Measurements from ENCODE around the gene MUC12.

Gene MUC12

DNA sequence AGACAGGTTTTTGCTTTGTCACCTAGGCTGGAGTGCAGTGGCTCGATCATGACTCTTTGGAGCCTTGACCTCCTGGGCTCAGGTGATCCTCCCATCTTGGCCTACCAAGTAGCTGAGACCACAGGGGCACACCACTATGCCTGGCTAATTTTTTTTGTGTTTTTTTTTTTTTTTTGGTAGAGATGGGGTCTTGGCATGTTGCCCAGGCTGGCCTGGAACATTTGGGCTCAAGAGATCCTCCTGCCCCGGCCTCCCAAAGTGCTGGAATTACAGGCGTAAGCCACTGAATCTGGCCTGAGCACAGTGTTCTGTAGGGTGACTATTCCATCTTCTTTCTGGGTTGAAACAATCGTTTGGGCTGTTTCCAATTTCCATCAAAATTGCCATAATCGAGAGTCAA, 21.6 kb upstream of the MUC12 start:
- Histone ChIP-seq H3K27me3 (ENCODE audit: insufficient read depth, low read depth, severe bottlenecking) (peaks cover 75% of the 10 kb centered on the region), H3K4me3 (ENCODE audit: low read depth, low read length) (no peak overlapping the region), H3K27ac (no peak overlapping the region), H3K36me3 (no peaks in the 10 kb centered on the region), H3K9me3 (ENCODE audit: severe bottlenecking) (no peaks in the 10 kb centered on the region)
- no peak for DNase-seq
- TF ChIP-seq, protein P1, sequence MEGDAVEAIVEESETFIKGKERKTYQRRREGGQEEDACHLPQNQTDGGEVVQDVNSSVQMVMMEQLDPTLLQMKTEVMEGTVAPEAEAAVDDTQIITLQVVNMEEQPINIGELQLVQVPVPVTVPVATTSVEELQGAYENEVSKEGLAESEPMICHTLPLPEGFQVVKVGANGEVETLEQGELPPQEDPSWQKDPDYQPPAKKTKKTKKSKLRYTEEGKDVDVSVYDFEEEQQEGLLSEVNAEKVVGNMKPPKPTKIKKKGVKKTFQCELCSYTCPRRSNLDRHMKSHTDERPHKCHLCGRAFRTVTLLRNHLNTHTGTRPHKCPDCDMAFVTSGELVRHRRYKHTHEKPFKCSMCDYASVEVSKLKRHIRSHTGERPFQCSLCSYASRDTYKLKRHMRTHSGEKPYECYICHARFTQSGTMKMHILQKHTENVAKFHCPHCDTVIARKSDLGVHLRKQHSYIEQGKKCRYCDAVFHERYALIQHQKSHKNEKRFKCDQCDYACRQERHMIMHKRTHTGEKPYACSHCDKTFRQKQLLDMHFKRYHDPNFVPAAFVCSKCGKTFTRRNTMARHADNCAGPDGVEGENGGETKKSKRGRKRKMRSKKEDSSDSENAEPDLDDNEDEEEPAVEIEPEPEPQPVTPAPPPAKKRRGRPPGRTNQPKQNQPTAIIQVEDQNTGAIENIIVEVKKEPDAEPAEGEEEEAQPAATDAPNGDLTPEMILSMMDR (IDR thresholded peaks at IDR 0.05; ENCODE audit: low read depth, low read length), result no peak

DNA sequence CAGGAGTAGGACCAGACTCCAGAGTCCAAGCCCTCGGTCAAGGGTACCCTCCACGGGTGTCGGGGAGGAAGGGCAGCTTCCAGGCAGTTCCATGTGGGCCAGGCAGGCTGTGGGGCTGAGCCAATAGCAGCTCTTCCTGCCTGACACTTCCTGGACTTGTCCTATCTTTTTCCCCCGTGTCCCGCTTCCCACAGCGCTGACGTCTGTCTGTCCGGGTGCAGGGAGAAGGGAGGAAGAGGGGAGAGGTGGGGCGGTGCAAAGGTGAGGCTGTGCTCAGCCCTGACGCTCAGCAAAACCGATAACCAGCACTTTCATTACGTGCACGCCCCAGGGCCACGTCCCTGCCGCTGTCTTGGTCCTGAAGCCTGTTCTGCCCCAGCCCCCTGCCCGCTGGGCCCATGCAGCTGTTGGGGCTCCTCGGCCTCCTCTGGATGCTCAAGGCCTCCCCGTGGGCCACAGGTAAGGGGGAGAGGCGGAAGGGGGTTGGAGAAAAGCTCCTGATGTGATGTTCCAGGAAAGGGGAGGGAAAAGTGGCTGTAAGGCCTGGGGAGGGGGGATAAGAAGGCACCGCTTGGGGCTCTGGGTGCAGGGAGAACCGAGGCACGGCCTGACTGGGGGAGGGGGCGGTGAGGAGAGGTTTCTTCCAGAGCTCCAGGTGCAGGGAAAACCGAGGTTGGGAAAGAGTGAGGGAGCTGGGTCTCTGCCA, 20.0 kb upstream of the MUC12 start, which contains the start of gene MUC3A:
MUC3A (plus strand) TSS at position 308 of the 706 bp plus-strand sequence; CDS start at position 399, 91 bp downstream.
- no peak within 1 kb of the TSS for H3K27ac ChIP-seq
- no peak for DNase-seq
- no peaks in the 10 kb centered on the region for H3K36me3 ChIP-seq
- TF ChIP-seq, protein P1 (IDR thresholded peaks at IDR 0.05; ENCODE audit: low read depth, low read length), result no peak
- H3K4me3 ChIP-seq (ENCODE audit: low read depth, low read length), result no peak within 1 kb of the TSS
- peaks cover 72% of the 10 kb centered on the region for H3K27me3 ChIP-seq (ENCODE audit: insufficient read depth, low read depth, severe bottlenecking)
- no peaks in the 10 kb centered on the region for H3K9me3 ChIP-seq (ENCODE audit: severe bottlenecking)

DNA sequence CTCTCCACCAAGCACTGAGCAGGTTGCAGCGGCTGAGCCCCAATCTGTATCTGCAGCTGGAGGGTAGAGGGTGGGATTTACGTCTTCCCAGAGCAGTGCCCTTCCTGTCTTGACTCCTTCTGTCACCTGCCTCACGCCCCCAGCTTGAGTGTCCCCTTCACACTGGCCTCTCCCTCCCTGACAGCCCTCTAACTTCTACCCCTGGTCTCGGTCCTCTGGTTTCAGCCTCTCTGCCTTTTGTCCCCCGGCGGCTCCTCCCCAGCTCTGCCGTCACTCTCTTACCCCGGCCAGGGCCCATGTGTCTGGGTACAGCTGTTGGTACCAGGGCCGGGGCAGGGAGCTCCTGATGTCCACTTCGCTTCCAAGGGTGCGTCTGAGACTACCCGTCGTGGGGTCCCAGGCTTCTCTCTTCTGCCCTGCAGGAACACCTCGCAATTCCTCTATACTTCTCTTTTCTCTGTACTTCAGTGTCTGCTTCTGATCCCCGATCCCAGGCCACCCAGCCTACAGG, 19.4 kb upstream of the MUC12 start:
- Histone ChIP-seq H3K27ac (no peak overlapping the region), H3K4me3 (ENCODE audit: low read depth, low read length) (no peak overlapping the region), H3K27me3 (ENCODE audit: insufficient read depth, low read depth, severe bottlenecking) (peaks cover 72% of the 10 kb centered on the region), H3K36me3 (no peaks in the 10 kb centered on the region), H3K9me3 (ENCODE audit: severe bottlenecking) (no peaks in the 10 kb centered on the region)
- DNase-seq, result no peak
- TF ChIP-seq, protein P1 (IDR thresholded peaks at IDR 0.05; ENCODE audit: low read depth, low read length), result no peak

DNA sequence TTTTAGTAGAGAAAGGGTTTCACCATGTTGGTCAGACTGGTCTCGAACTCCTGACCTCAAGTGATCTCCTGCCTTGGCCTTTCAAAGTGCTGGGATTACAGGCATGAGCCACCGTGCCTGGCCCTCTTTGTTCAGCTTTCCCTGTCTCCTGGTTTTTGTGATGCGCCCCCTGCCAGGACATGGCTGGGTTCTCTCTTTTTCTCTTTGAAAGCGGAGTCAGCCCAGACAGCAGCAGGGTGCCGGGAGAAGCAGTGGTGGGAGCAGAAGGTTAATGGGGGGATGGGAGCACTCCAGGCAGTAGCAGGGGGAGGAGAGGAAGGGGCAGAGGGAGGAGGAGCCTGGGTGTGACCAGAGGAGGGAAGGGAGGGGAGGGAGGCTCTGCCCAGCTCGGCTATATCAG, 18.2 kb upstream of the MUC12 start:
- H3K4me3 ChIP-seq (ENCODE audit: low read depth, low read length), result no peak overlapping the region
- DNase-seq, result no peak
- no peak overlapping the region for H3K27ac ChIP-seq
- TF ChIP-seq, protein P1 (IDR thresholded peaks at IDR 0.05; ENCODE audit: low read depth, low read length), result no peak
- H3K27me3 ChIP-seq (ENCODE audit: insufficient read depth, low read depth, severe bottlenecking), result peaks cover 65% of the 10 kb centered on the region
- H3K36me3 ChIP-seq, result no peaks in the 10 kb centered on the region
- H3K9me3 ChIP-seq (ENCODE audit: severe bottlenecking), result no peaks in the 10 kb centered on the region

DNA sequence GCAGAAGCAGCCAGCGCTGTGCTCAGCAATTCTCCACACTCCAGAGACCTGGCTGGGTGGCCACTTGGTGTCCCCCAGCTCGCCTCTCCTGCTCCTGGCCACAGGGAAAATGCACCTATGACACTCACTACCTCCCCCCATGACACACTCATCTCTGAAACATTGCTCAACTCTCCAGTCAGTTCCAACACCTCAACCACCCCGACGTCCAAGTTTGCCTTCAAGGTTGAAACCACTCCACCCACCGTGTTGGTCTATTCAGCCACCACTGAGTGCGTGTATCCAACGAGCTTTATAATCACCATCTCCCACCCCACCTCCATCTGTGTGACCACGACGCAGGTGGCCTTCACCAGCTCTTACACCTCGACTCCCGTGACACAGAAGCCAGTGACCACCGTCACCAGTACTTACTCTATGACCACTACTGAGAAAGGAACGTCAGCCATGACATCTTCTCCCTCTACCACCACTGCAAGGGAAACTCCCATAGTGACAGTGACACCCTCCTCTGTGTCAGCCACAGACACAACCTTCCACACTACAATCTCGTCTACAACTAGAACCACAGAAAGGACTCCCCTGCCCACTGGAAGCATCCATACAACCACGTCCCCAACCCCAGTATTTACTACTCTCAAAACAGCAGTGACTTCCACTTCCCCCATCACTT, 17.3 kb upstream of the MUC12 start:
- Histone ChIP-seq H3K4me3 (ENCODE audit: low read depth, low read length) (no peak overlapping the region), H3K27ac (no peak overlapping the region), H3K27me3 (ENCODE audit: insufficient read depth, low read depth, severe bottlenecking) (peaks cover 65% of the 10 kb centered on the region), H3K9me3 (ENCODE audit: severe bottlenecking) (no peaks in the 10 kb centered on the region), H3K36me3 (no peaks in the 10 kb centered on the region)
- TF ChIP-seq, protein P1 (IDR thresholded peaks at IDR 0.05; ENCODE audit: low read depth, low read length), result no peak
- no peak for DNase-seq
